ENCODE results near the gene LAMA4. TPM values are rescaled to one million over a fixed set of nuclear protein-coding genes. Genes with fewer than 3 reads are reported as not detected.

Gene LAMA4
- total RNA-seq, 2 donors from 2014 or later, result 12.4 to 31.8 TPM

- DNase-seq, result peak; percentile 16 to 40
- ATAC-seq, result no peak
- intact Hi-C loops (cut with DNase I, micrococcal nuclease), result no loop called here
Measured at GRCh38 chr6:112281821-112282615, 27.7 kb upstream of the LAMA4 start.

GRCh38 chr6:112279031-112279935 lies 24.9 kb upstream of the LAMA4 start:
- ATAC-seq (no peak), DNase-seq (no peak)
- intact Hi-C loops (cut with DNase I, micrococcal nuclease), result no loop called here

- ATAC-seq, result no peak
Measured at GRCh38 chr6:112275365-112275764, 21.0 kb upstream of the LAMA4 start.

GRCh38 chr6:112274774-112275173 lies 20.4 kb upstream of the LAMA4 start:
- ATAC-seq (no peak), DNase-seq (no peak)
- intact Hi-C loops (cut with DNase I, micrococcal nuclease), result no loop called here

More at GRCh38 chr6:112275365-112275764, 21.0 kb upstream of the LAMA4 start:
- intact Hi-C loops (cut with DNase I, micrococcal nuclease), result no loop called here
- DNase-seq, result no peak

- intact Hi-C loops (cut with DNase I, micrococcal nuclease), result no loop called here
- ATAC-seq (no peak), DNase-seq (no peak)
Measured at GRCh38 chr6:112272799-112273198, 18.4 kb upstream of the LAMA4 start.

- ATAC-seq, result no peak
- intact Hi-C loops (cut with DNase I, micrococcal nuclease), result no loop called here
- no peak for DNase-seq
Measured at GRCh38 chr6:112270756-112271155, 16.4 kb upstream of the LAMA4 start.

- DNase-seq (no peak), ATAC-seq (no peak)
- intact Hi-C loops (cut with DNase I, micrococcal nuclease), result no loop called here
Measured at GRCh38 chr6:112269979-112270566, 15.7 kb upstream of the LAMA4 start.

- DNase-seq, result no peak
- ATAC-seq, result no peak
- intact Hi-C loops (cut with DNase I, micrococcal nuclease), result no loop called here
Measured at GRCh38 chr6:112269114-112269513, 14.7 kb upstream of the LAMA4 start.

GRCh38 chr6:112268654-112269053 lies 14.3 kb upstream of the LAMA4 start:
- no peak for ATAC-seq
- intact Hi-C loops (cut with DNase I, micrococcal nuclease), result no loop called here

GRCh38 chr6:112268019-112268418 lies 13.7 kb upstream of the LAMA4 start:
- DNase-seq (no peak), ATAC-seq (no peak)
- intact Hi-C loops (cut with DNase I, micrococcal nuclease), result no loop called here

More at GRCh38 chr6:112268654-112269053, 14.3 kb upstream of the LAMA4 start:
- no peak for DNase-seq

GRCh38 chr6:112266331-112266730 lies 12.0 kb upstream of the LAMA4 start:
- DNase-seq (no peak), ATAC-seq (no peak)
- intact Hi-C loops (cut with DNase I, micrococcal nuclease), result no loop called here

GRCh38 chr6:112259337-112259675 lies 4.9 kb upstream of the LAMA4 start:
- no peak for DNase-seq
- no peak for ATAC-seq
- intact Hi-C loops (cut with DNase I, micrococcal nuclease), result loop anchor here in 1 of 2 donors (10.0 kb wide), 1 partner anchor 75 kb away; no protein-coding TSS in a partner anchor

GRCh38 chr6:112258642-112259336 lies 4.4 kb upstream of the LAMA4 start:
- DNase-seq (no peak), ATAC-seq (no peak)
- intact Hi-C loops (cut with DNase I, micrococcal nuclease), result loop anchor here in 1 of 2 donors (10.0 kb wide), 1 partner anchor 74 kb away; no protein-coding TSS in a partner anchor

- intact Hi-C loops (cut with DNase I, micrococcal nuclease), result loop anchor here in 1 of 2 donors (10.0 kb wide), 1 partner anchor 73 kb away; no protein-coding TSS in a partner anchor
- DNase-seq (no peak), ATAC-seq (no peak)
Measured at GRCh38 chr6:112257178-112257855, 3.0 kb upstream of the LAMA4 start.

GRCh38 chr6:112254921-112255320 lies 554 bp upstream of the LAMA4 start:
- intact Hi-C loops (cut with DNase I, micrococcal nuclease), result loop anchor here in 1 of 2 donors (10.0 kb wide), 1 partner anchor 70 kb away; no protein-coding TSS in a partner anchor

GRCh38 chr6:112253498-112253840 lies 898 bp downstream of the LAMA4 start:
- DNase-seq, result no peak
- ATAC-seq, result no peak

More at GRCh38 chr6:112254921-112255320, 554 bp upstream of the LAMA4 start:
- ATAC-seq (no peak), DNase-seq (no peak)

GRCh38 chr6:112252571-112253497 lies 1.5 kb downstream of the LAMA4 start:
- intact Hi-C loops (cut with DNase I, micrococcal nuclease), result loop anchor here in 1 of 2 donors (10.0 kb wide), 1 partner anchor 68 kb away; no protein-coding TSS in a partner anchor
- no peak for ATAC-seq
- DNase-seq, result no peak

More at GRCh38 chr6:112253498-112253840, 898 bp downstream of the LAMA4 start:
- intact Hi-C loops (cut with DNase I, micrococcal nuclease), result loop anchor here in 1 of 2 donors (10.0 kb wide), 1 partner anchor 69 kb away; no protein-coding TSS in a partner anchor
